Karpas-422 (cell line): Measurements from ENCODE around the gene WHRN. TPM values are rescaled to one million over a fixed set of nuclear protein-coding genes. Genes with fewer than 3 reads are reported as not detected.
A peak's percentile ranks its signal among the peaks of the same experiment; 100 is the strongest.

Experiments
- DNase-seq: peaks from one replicate; pipeline ENCODE4 v3.0.0-alpha.2; 2015
- H2AFZ ChIP-seq: fragments of 200-600 bp; sonication (generic); 2 replicates; pipeline ENCODE4 v1.6.1; 2014; ENCODE audit warnings: antibody characterized with exemption, low read length, mixed read lengths
- H3K27ac ChIP-seq: fragments of 200-600 bp; sonication (generic); 2 replicates; pipeline ENCODE4 v1.5.1; 2014; ENCODE audit warnings: mild to moderate bottlenecking, low read length, moderate library complexity
- H3K27me3 ChIP-seq: fragments of 200-600 bp; sonication (generic); 2 replicates; pipeline ENCODE4 v1.6.1; 2014; ENCODE audit warnings: low read length, mixed read lengths
- H3K36me3 ChIP-seq: fragments of 200-600 bp; sonication (generic); 2 replicates; pipeline ENCODE4 v1.6.1; 2014; ENCODE audit warnings: low read length, mixed read lengths; ENCODE audit not compliant: insufficient read depth
- H3K4me1 ChIP-seq: fragments of 200-600 bp; sonication (generic); 2 replicates; pipeline ENCODE4 v1.6.1; 2014; ENCODE audit warnings: mild to moderate bottlenecking, low read length, mixed read lengths
- H3K4me2 ChIP-seq: fragments of 200-600 bp; sonication (generic); 2 replicates; pipeline ENCODE4 v1.6.1; 2014; ENCODE audit warnings: low read length, low read depth, mild to moderate bottlenecking; ENCODE audit not compliant: poor library complexity, severe bottlenecking
- H3K4me3 ChIP-seq: fragments of 200-600 bp; sonication (generic); 2 replicates; pipeline ENCODE4 v1.5.1; 2014; ENCODE audit warnings: mild to moderate bottlenecking, antibody characterized with exemption, low read length, mixed read lengths
- H3K79me2 ChIP-seq: fragments of 200-600 bp; sonication (generic); 2 replicates; pipeline ENCODE4 v1.6.1; 2014; ENCODE audit warnings: mild to moderate bottlenecking, low read length, mixed read lengths
- H3K9ac ChIP-seq: fragments of 200-600 bp; sonication (generic); 2 replicates; pipeline ENCODE4 v1.6.0; 2014; ENCODE audit warnings: low read length
- H3K9me2 ChIP-seq: fragments of 200-600 bp; sonication (generic), shearing (Covaris generic); replicated peaks from 2 replicates; pipeline ENCODE4 v1.6.0; 2014; ENCODE audit warnings: mild to moderate bottlenecking, low read length, moderate library complexity; ENCODE audit not compliant: insufficient read depth
- H3K9me3 ChIP-seq: fragments of 300-700, 200-600 bp; sonication (generic); 2 replicates; pipeline ENCODE4 v1.6.1; 2014; ENCODE audit warnings: low read length, mixed read lengths
- H4K20me1 ChIP-seq: fragments of 200-600 bp; sonication (generic); 2 replicates; pipeline ENCODE4 v1.6.1; 2014; ENCODE audit warnings: mild to moderate bottlenecking, antibody characterized with exemption, low read length, low read depth; ENCODE audit not compliant: insufficient read depth
- total RNA-seq: library from RNA; depleted of rRNA; stranded (reverse); fragments of >200 nt; shearing (Covaris generic); gene quantifications from 2 replicates; pipeline ENCODE4 v1.2.3, GENCODE V29; 2014; ENCODE audit warnings: low replicate concordance

Gene WHRN
- total RNA-seq, 1 experiment from 2014 or later, result 0.30 TPM

DNA sequence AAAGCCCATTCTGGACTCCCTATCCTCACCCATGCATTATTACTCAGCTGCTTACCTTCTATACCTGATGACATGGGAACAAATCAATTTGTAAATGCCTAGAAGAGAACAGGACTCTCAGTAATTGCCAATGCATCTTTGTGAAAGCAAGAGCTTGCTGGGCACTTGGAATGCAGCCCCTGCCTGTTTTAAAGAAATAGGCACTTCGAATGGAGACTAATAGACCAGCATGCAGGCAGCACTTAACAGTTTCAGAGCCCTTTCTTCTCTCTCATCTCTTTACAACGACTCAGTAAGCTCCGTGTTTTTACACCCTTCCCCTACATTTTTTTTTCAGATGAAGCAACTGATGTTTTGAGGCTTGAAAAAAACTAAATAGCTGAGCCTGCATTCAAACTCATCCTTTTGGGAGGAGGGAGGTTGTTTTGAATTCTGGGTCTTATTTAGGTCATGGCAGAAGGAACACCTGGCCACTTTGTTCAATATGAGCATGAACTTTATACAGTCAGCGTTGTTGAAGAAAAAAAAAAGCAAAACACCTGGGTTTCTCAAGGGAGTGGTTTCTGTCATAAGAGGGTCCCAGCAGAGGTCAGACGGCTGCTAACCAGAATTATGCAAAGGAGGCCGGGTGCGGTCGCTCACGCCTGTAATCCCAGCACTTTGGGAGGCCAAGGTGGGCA is 34.6 kb upstream of the WHRN start:
- H3K9ac ChIP-seq, result no peak overlapping the region
- peaks cover 30% of the 10 kb centered on the region for H3K4me1 ChIP-seq
- H3K36me3 ChIP-seq, result no peaks in the 10 kb centered on the region
- H3K79me2 ChIP-seq, result no peaks in the 10 kb centered on the region
- peak overlapping the region; percentile 54 for H3K4me2 ChIP-seq
- H3K27ac ChIP-seq, result no peak overlapping the region
- peak overlapping the region; percentile 28; the same call in 1 of the 2 replicates for H3K4me3 ChIP-seq
- no peaks in the 10 kb centered on the region for H3K9me2 ChIP-seq
- no peaks in the 10 kb centered on the region for H3K9me3 ChIP-seq
- DNase-seq, result peak; percentile 64
- no peaks in the 10 kb centered on the region for H4K20me1 ChIP-seq
- no peak overlapping the region for H2AFZ ChIP-seq
- no peaks in the 10 kb centered on the region for H3K27me3 ChIP-seq

- Histone ChIP-seq H3K4me2 (peak overlapping the region; percentile 24), H3K9me2 (no peaks in the 10 kb centered on the region), H3K4me1 (peaks cover 30% of the 10 kb centered on the region), H3K79me2 (no peaks in the 10 kb centered on the region), H3K36me3 (no peaks in the 10 kb centered on the region), H3K27ac (no peak overlapping the region), H2AFZ (no peak overlapping the region), H3K4me3 (no peak overlapping the region), H3K27me3 (no peaks in the 10 kb centered on the region), H3K9me3 (no peaks in the 10 kb centered on the region), H4K20me1 (no peaks in the 10 kb centered on the region), H3K9ac (no peak overlapping the region)
- peak; percentile 85 for DNase-seq
Measured at GRCh38 chr9:114538241-114538640, 33.0 kb upstream of the WHRN start.

- no peak overlapping the region for H3K4me3 ChIP-seq
- no peak overlapping the region for H2AFZ ChIP-seq
- no peaks in the 10 kb centered on the region for H3K79me2 ChIP-seq
- H3K4me1 ChIP-seq, result peaks cover 8% of the 10 kb centered on the region
- no peak overlapping the region for H3K27ac ChIP-seq
- no peak overlapping the region for H3K4me2 ChIP-seq
- H3K9me2 ChIP-seq, result no peaks in the 10 kb centered on the region
- H3K27me3 ChIP-seq, result no peaks in the 10 kb centered on the region
- no peaks in the 10 kb centered on the region for H4K20me1 ChIP-seq
- no peaks in the 10 kb centered on the region for H3K36me3 ChIP-seq
- DNase-seq, result no peak
- H3K9me3 ChIP-seq, result no peaks in the 10 kb centered on the region
- H3K9ac ChIP-seq, result no peak overlapping the region
Measured at GRCh38 chr9:114532561-114533237, 27.4 kb upstream of the WHRN start.

DNA sequence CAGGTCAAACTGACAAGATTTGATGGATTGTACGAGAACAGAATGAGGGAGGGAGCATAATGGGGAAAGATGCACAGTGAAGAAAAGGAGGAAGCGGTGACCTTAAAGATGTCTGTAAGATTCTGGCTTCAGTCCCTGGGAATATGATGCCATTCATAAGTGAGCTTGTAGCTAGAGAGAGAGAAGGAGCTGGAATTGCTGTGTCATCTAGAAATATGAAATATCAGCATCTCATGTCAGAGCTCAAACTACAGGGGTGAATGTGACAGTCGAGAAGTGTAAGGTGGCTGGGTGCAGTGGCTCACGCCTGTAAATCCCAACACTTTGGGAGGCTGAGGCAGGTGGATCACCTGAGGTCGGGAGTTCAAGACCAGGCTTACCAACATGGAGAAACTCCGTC is 24.0 kb upstream of the WHRN start:
- Histone ChIP-seq H3K27ac (no peak overlapping the region), H3K9ac (no peak overlapping the region), H3K9me2 (no peaks in the 10 kb centered on the region), H3K4me1 (peaks cover 7% of the 10 kb centered on the region), H3K79me2 (no peaks in the 10 kb centered on the region), H3K36me3 (no peaks in the 10 kb centered on the region), H3K9me3 (no peaks in the 10 kb centered on the region), H3K4me2 (no peak overlapping the region), H3K4me3 (no peak overlapping the region), H4K20me1 (no peaks in the 10 kb centered on the region), H2AFZ (no peak overlapping the region), H3K27me3 (no peaks in the 10 kb centered on the region)
- DNase-seq, result no peak

DNA sequence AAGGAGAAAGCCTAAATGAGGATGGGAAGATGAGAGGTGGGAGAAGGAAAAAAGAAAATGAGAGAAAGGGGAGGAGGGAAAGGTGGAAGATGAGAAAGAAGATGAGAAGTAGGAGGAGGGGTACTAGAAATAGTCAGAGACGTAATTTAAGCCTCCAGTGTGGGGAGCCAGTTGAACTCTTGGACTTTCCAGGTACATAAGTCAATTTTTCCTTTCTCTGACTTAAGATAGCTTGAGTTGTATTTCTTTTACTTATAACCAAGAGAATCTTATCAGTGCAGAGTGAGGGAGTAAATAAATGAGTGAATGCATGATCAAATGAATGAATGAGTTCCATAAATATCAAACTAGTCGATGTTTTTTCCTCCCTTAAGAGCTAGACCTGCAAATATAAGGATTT is 21.5 kb upstream of the WHRN start:
- no peak overlapping the region for H3K4me3 ChIP-seq
- H3K9me3 ChIP-seq, result no peaks in the 10 kb centered on the region
- H3K27ac ChIP-seq, result no peak overlapping the region
- no peak overlapping the region for H2AFZ ChIP-seq
- DNase-seq, result no peak
- no peaks in the 10 kb centered on the region for H4K20me1 ChIP-seq
- no peaks in the 10 kb centered on the region for H3K9me2 ChIP-seq
- H3K4me1 ChIP-seq, result peaks cover 8% of the 10 kb centered on the region
- no peak overlapping the region for H3K4me2 ChIP-seq
- H3K36me3 ChIP-seq, result no peaks in the 10 kb centered on the region
- H3K9ac ChIP-seq, result no peak overlapping the region
- H3K27me3 ChIP-seq, result no peaks in the 10 kb centered on the region
- no peaks in the 10 kb centered on the region for H3K79me2 ChIP-seq

DNA sequence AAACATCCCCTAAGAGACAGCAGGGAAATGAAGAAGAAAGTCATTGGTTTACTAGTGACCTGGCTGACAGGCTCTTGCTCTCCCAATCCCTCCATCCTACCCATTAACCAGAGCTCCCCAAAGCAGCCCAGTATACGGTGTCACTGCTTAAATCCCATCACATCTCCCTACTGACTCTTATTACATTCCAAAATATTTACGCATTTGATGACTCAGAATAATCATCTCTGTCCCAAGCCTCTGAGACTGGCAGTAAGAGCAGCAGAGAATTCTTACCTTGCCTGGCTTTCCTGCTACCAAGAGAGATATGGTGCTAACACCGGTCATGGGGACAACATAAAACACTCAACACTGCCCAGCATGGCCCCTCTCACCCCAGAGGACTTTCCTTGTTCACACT is 20.2 kb upstream of the WHRN start:
- H3K79me2 ChIP-seq, result no peaks in the 10 kb centered on the region
- DNase-seq, result no peak
- H2AFZ ChIP-seq, result no peak overlapping the region

DNA sequence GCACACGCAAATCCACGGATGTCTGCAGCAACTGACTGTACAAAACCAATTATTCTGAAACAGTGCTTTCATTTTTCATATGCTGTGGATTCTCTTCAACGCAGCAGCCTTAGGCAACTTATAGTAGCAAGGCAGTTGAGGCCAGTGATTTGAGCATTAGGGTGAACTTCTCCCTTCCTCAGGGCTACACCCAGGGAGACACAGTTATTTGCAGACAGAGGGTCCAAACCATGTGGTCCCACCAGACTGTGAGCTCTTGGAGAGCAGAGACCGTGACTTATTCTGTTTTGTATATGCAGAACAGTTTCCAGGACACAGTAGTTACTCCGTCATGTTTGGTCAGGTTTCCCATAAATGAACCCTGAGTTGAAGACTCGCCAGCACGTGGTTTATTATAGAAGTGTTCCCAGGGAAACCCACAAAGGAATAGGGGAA is 19.0 kb upstream of the WHRN start:
- Histone ChIP-seq H3K36me3 (no peaks in the 10 kb centered on the region), H3K9me2 (no peaks in the 10 kb centered on the region), H3K4me2 (no peak overlapping the region), H2AFZ (no peak overlapping the region), H3K9ac (no peak overlapping the region), H4K20me1 (no peaks in the 10 kb centered on the region), H3K9me3 (no peaks in the 10 kb centered on the region), H3K4me3 (no peak overlapping the region), H3K4me1 (peaks cover 8% of the 10 kb centered on the region), H3K27me3 (no peaks in the 10 kb centered on the region), H3K79me2 (no peaks in the 10 kb centered on the region), H3K27ac (no peak overlapping the region)
- no peak for DNase-seq

More for the DNA sequence above, 20.2 kb upstream of the WHRN start:
- H3K9me3 ChIP-seq, result no peaks in the 10 kb centered on the region
- no peaks in the 10 kb centered on the region for H3K9me2 ChIP-seq
- H3K36me3 ChIP-seq, result no peaks in the 10 kb centered on the region
- no peak overlapping the region for H3K27ac ChIP-seq
- no peaks in the 10 kb centered on the region for H3K27me3 ChIP-seq
- no peak overlapping the region for H3K4me2 ChIP-seq
- no peak overlapping the region for H3K4me3 ChIP-seq
- H4K20me1 ChIP-seq, result no peaks in the 10 kb centered on the region
- H3K9ac ChIP-seq, result no peak overlapping the region
- peaks cover 8% of the 10 kb centered on the region for H3K4me1 ChIP-seq

DNA sequence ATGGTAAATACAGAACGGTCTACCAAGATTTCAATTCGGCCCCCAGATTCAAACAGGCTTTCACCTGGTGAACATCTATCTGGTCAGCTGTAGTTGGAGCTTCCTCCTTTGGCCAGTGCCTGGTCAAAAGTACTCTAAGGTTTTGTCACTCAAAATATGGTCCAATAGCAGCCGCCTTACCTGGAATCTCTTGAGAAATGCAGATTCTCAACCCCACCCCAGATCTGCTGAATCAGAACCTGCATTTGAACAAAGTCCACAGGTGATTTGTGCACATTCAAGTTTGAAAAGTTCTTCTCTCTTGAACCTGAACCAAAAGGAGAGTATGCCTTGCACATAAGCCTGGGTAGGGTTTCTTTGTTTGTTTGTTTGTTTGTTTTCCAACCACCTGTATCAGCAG is 17.6 kb upstream of the WHRN start:
- no peak overlapping the region for H3K4me2 ChIP-seq
- H3K9me3 ChIP-seq, result no peaks in the 10 kb centered on the region
- H3K36me3 ChIP-seq, result no peaks in the 10 kb centered on the region
- H2AFZ ChIP-seq, result no peak overlapping the region
- no peaks in the 10 kb centered on the region for H3K27me3 ChIP-seq
- no peaks in the 10 kb centered on the region for H3K79me2 ChIP-seq
- H3K4me3 ChIP-seq, result no peak overlapping the region
- no peak overlapping the region for H3K9ac ChIP-seq
- H3K9me2 ChIP-seq, result no peaks in the 10 kb centered on the region
- no peaks in the 10 kb centered on the region for H4K20me1 ChIP-seq
- DNase-seq, result no peak
- H3K27ac ChIP-seq, result no peak overlapping the region
- H3K4me1 ChIP-seq, result peaks cover 5% of the 10 kb centered on the region
